ENCODE data around the gene KDELR1.
A peak's percentile ranks its signal among the peaks of the same experiment; 100 is the strongest.

Gene KDELR1

DNA sequence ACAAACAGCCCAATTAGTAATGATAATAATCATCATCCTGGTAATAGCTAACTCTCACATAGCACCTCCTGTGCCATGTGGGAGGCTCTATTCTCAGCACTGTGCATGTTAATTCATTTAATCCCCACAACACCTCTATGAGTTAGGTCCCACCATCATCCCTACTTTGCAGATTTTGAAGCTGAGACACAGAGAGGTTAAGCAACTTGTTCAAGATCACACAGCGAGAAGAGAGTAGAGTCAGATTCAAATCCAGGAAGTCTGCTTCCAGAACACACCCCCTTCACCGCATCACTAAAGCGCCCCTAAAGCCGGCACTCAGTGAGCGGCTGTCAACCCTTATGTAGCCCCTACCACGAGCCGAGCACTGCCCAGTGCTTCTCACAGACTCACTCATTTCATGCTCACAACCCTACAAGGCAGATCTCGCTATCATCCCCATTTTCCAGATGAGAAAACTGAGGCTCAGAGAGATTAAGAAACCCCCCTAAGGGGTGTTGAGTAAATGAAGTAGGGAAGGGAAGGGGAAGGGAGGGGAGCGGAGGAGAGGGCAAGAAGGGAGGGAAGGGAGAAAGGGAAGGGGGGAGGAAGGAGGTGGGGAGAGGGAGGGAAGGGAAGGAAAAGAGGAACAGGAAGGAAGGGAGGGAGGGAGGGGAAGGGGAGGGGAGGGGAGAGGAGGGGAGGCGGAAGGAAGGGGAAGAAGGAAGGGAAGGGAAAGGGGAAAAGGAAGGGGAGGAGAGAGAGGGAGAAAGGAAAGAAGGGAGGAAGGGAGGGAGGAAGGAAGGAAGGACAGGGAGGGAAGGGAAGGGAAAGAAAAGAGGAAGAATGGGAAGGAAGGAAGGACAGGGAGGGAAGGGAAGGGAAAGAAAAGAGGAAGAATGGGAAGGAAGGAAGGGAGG, 49.6 kb downstream of the KDELR1 start:
- peak; percentile 66 for DNase-seq

DNA sequence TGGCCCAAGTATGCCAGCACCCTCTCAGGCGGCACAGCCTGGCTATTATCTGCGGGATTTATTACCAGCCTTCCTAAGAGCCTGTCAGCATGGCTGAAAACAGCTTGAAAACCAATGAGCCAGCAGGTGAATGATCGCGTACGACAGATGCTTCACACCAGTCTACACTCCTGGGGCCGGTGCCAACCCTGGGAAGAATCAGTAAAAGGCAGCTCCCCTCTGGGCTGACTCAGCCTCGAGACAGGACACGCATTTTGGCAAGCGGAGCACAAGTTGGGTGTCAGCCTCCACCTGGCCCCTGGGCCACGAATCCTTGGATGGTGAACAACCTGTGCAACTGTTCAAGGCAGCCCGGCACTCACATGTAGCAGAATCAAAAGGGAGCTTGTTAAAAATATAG, 50.4 kb downstream of the KDELR1 start:
- peak; percentile 99 for DNase-seq

DNA sequence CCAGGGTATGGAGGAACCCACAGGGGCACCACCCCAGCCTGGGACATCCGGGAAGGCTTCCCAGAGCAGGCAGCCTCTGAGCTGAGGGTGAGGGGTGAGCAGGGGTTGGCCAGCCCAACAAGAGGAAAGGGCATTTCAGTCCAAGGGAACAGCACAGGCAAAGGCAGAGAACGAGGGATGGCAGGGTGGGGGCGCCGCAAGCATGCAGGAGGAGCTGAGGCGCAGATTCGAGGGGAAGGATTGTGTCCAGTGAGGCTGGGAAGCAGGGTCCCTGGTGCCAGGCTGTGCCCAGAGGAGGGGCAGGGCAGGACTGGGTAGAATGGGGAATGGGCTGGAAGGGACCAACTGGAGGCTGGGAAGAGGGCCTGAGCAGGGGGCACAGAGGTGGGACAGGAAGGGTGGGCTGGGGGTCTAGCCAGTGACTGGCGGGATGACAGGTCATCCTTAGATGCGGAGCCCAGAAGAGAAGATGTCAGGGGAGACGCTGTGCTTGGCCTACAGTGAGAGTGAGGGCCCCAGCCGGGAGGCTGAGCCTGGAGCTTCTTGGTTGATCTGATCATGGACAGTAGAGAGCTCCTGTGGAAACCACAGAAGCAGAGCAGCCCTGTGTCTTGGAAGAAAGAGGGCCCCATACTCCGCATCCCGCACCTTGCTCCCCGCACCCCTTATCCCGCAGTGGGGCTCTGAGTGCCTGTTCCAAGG, 52.4 kb downstream of the KDELR1 start:
- DNase-seq: no peak

DNA sequence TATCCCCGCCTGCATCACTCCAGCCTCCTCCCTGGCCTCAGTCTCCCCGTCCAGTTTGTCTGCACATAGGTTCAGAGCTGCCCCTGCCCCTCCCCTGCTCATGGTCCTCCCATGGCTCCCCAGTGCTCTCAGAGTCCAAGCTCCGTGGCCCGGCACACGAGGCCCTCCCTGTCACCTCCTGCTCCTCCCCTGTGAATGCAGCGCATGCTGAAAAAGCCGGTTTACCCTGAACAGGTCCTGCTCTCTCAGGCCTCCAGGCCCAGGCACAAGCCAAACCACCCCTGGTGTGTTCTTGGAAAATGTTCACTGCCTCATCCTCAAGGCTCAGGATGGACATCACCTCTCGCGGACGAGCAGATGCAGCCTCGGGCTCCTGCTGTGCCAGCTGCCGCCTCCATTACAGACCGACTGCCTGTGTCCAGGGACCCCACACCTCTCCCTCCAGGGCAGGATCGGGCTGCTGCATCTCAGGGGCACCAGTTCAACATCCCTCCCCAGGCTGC, 53.0 kb downstream of the KDELR1 start:
- DNase-seq: peak; percentile 42

DNA sequence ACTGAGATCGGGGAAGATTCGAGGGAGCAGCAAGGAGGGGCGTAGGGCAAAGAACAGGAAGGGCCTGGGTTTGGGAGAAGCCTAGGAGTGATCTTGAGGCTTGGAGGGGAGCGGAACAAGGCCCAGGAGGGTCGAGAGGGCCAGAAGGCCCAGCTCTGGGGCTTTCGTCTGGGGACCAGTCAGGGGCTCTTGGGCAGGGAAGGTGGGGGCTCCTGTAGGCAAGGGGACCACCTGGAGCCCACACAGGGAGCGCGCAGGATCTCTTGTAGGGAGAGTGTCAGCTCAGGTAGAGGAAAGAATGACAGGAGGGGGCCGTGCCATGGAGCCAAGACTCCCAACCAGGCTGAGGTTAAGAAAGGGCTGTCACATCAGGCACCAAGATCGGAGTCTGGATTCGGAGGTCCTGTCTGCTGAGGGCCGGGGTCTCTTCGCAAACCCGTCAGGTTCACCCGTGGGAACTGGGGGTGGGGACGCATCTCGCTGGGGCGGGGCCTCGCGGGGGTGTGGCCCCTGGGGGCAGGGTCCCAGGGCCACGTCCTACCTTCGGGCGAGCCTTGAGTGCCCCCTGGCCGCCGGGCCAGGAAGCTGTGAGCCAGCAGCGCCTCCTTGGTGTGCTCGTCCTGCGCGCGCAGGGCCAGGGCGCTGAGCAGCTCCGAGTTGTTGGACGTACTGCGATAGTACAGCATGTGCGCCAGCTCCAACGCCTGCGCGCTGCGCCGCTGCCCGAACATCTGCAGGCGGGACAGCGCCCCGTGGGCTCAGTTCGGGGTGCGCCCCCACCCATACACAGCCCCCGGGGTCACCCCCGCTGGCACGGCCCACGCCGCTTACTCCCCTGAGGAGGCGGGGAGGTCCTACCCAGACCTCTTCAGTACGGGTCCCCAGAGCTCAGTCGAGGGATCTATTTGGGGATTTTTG, 57.6 kb downstream of the KDELR1 start:
- DNase-seq: peak; percentile 98

DNA sequence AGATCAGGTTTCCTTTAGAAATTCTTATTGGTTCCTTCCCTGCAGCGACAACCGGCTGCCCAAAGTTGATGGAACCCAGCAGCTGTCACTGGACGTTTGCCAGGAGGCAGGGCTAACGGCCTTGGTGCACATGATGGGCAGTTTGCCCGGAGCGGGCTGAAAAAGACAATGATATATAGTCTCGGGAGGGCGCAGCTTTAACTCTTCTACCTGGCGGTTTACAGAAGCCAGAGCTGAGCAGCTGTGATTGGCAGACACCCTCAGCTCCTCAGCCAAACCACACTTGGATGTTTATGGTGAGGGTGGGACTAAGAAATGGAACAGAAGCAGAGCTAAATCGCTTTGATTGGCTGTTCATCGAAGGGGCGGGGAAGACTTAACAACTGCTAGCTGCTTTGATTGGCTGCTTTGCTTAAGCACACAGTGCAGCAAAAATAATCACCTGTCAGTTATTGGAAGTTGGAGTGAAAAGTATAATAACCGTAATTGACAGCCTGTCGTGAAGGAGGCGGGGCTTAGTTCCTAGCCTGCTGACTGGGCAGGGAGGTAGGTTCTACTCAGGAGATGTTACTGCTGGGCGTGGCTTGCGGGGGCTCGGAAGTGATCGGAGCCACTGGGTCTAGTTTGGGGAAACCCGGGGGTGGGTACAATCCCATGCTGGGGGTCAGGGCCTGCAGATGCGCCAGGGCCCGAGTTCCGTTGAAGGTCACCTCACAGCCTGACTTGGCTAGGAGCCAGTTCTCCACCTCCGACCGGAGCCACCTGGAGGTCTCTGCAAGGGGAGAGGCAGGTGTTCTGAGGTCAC, 58.5 kb downstream of the KDELR1 start:
- peak; percentile 100 for DNase-seq

All from NCI-H69 (cell line).